ENCODE data around the gene PYY.
"Not testable (repeated sequence)": the region's sequence is repeated elsewhere in the genome, so short reads cannot be mapped to it uniquely, and the experiment has no call there.

Gene PYY

GRCh38 chr17:43940630-43941029 is 13.1 kb downstream of the PYY start:
- H3K4me1 ChIP-seq (ENCODE audit: low read length) = no peaks in the 10 kb centered on the region
- no peak overlapping the region for H3K9ac ChIP-seq (ENCODE audit: low read length)
- H3K27ac ChIP-seq (ENCODE audit: low read length) = no peak overlapping the region
- H3K4me3 ChIP-seq (ENCODE audit: low read length) = no peak overlapping the region
- DNase-seq = peak; percentile 24
- H3K36me3 ChIP-seq (replicated peaks; ENCODE audit: insufficient read depth, low read length) = no peaks in the 10 kb centered on the region
- no peak overlapping the region for H2AFZ ChIP-seq (ENCODE audit: low read length)
- peak; percentile 51 for TF ChIP-seq CTCF (IDR thresholded peaks at IDR 0.05; ENCODE audit: low read length)
- no peak for TF ChIP-seq EZH2phosphoT487 (IDR thresholded peaks at IDR 0.05; ENCODE audit: low read length)
- H3K9me2 ChIP-seq (replicated peaks; ENCODE audit: insufficient read depth, low read length) = no peaks in the 10 kb centered on the region
- no peak overlapping the region for H3K4me2 ChIP-seq (ENCODE audit: low read depth, low read length)
- no peaks in the 10 kb centered on the region for H3K79me2 ChIP-seq (ENCODE audit: low read length)
- no peaks in the 10 kb centered on the region for H4K20me1 ChIP-seq (ENCODE audit: insufficient read depth, low read length)
- H3F3A ChIP-seq (ENCODE audit: insufficient read depth, low read length) = no peaks in the 10 kb centered on the region
- no peaks in the 10 kb centered on the region for H3K9me3 ChIP-seq (replicated peaks; ENCODE audit: insufficient read depth, low read length)
- H3K27me3 ChIP-seq (replicated peaks; ENCODE audit: insufficient read depth, low read length) = peaks cover 11% of the 10 kb centered on the region

GRCh38 chr17:43939886-43940285 is 13.9 kb downstream of the PYY start:
- H3K4me1 ChIP-seq (ENCODE audit: low read length) = no peaks in the 10 kb centered on the region

GRCh38 chr17:43939452-43939851 is 14.3 kb downstream of the PYY start:
- H3K27me3 ChIP-seq (replicated peaks; ENCODE audit: insufficient read depth, low read length) = peaks cover 11% of the 10 kb centered on the region
- H3K9ac ChIP-seq (ENCODE audit: low read length); H3K36me3 ChIP-seq (replicated peaks; ENCODE audit: insufficient read depth, low read length); H3K9me2 ChIP-seq (replicated peaks; ENCODE audit: insufficient read depth, low read length); H3K27ac ChIP-seq (ENCODE audit: low read length); H3K4me3 ChIP-seq (ENCODE audit: low read length); H3K4me1 ChIP-seq (ENCODE audit: low read length); H3K4me2 ChIP-seq (ENCODE audit: low read depth, low read length); H2AFZ ChIP-seq (ENCODE audit: low read length); H3K9me3 ChIP-seq (replicated peaks; ENCODE audit: insufficient read depth, low read length); H4K20me1 ChIP-seq (ENCODE audit: insufficient read depth, low read length); H3K79me2 ChIP-seq (ENCODE audit: low read length); DNase-seq; H3F3A ChIP-seq (ENCODE audit: insufficient read depth, low read length): not testable (repeated sequence)

More at GRCh38 chr17:43939886-43940285, 13.9 kb downstream of the PYY start:
- Histone ChIP-seq H3K79me2 (ENCODE audit: low read length) (no peaks in the 10 kb centered on the region), H4K20me1 (ENCODE audit: insufficient read depth, low read length) (no peaks in the 10 kb centered on the region), H3K27me3 (replicated peaks; ENCODE audit: insufficient read depth, low read length) (peaks cover 11% of the 10 kb centered on the region), H3F3A (ENCODE audit: insufficient read depth, low read length) (no peaks in the 10 kb centered on the region), H3K4me3 (ENCODE audit: low read length) (no peak overlapping the region), H2AFZ (ENCODE audit: low read length) (no peak overlapping the region), H3K4me2 (ENCODE audit: low read depth, low read length) (no peak overlapping the region), H3K9me2 (replicated peaks; ENCODE audit: insufficient read depth, low read length) (no peaks in the 10 kb centered on the region), H3K9ac (ENCODE audit: low read length) (no peak overlapping the region), H3K36me3 (replicated peaks; ENCODE audit: insufficient read depth, low read length) (no peaks in the 10 kb centered on the region), H3K27ac (ENCODE audit: low read length) (no peak overlapping the region), H3K9me3 (replicated peaks; ENCODE audit: insufficient read depth, low read length) (no peaks in the 10 kb centered on the region)
- TF ChIP-seq EZH2 (optimal IDR thresholded peaks at IDR 0.05; ENCODE audit: low read depth, low read length) (no peak), EZH2phosphoT487 (IDR thresholded peaks at IDR 0.05; ENCODE audit: low read length) (no peak), CTCF (IDR thresholded peaks at IDR 0.05; ENCODE audit: low read length) (no peak)
- DNase-seq = no peak

- H3K9me2 ChIP-seq (replicated peaks; ENCODE audit: insufficient read depth, low read length) = no peaks in the 10 kb centered on the region
- no peaks in the 10 kb centered on the region for H3F3A ChIP-seq (ENCODE audit: insufficient read depth, low read length)
- H3K27ac ChIP-seq (ENCODE audit: low read length) = no peak overlapping the region
- H3K4me2 ChIP-seq (ENCODE audit: low read depth, low read length) = no peak overlapping the region
- peaks cover 15% of the 10 kb centered on the region for H3K27me3 ChIP-seq (replicated peaks; ENCODE audit: insufficient read depth, low read length)
- no peaks in the 10 kb centered on the region for H3K4me1 ChIP-seq (ENCODE audit: low read length)
- H2AFZ ChIP-seq (ENCODE audit: low read length) = no peak overlapping the region
- TF ChIP-seq EZH2phosphoT487 (IDR thresholded peaks at IDR 0.05; ENCODE audit: low read length) (no peak), EZH2 (optimal IDR thresholded peaks at IDR 0.05; ENCODE audit: low read depth, low read length) (no peak), CTCF (IDR thresholded peaks at IDR 0.05; ENCODE audit: low read length) (no peak)
- H3K4me3 ChIP-seq (ENCODE audit: low read length) = no peak overlapping the region
- no peaks in the 10 kb centered on the region for H3K36me3 ChIP-seq (replicated peaks; ENCODE audit: insufficient read depth, low read length)
- no peaks in the 10 kb centered on the region for H3K79me2 ChIP-seq (ENCODE audit: low read length)
- H3K9ac ChIP-seq (ENCODE audit: low read length) = no peak overlapping the region
- no peaks in the 10 kb centered on the region for H4K20me1 ChIP-seq (ENCODE audit: insufficient read depth, low read length)
- no peaks in the 10 kb centered on the region for H3K9me3 ChIP-seq (replicated peaks; ENCODE audit: insufficient read depth, low read length)
- no peak for DNase-seq
Measured at GRCh38 chr17:43938838-43939182, 14.9 kb downstream of the PYY start.
